ENCODE data around the gene STXBP2.

The STXBP2 gene

GRCh38 chr19:7619671-7620441 lies 17.1 kb upstream of the STXBP2 start:
- Mint-ChIP-seq H3K27ac (no peak overlapping the region), H3K4me1 (ENCODE audit: low read depth in 2 of 2) (peaks cover 0 to 2% of the 10 kb centered on the region in 2 donors), H3K27me3 (no peaks in the 10 kb centered on the region), H3K9me3 (no peaks in the 10 kb centered on the region), H3K36me3 (ENCODE audit: insufficient read depth) (peaks cover 47% of the 10 kb centered on the region), H3K4me3 (no peak overlapping the region)
- DNase-seq, result no peak
- ATAC-seq (replicated peaks), result no peak

DNA sequence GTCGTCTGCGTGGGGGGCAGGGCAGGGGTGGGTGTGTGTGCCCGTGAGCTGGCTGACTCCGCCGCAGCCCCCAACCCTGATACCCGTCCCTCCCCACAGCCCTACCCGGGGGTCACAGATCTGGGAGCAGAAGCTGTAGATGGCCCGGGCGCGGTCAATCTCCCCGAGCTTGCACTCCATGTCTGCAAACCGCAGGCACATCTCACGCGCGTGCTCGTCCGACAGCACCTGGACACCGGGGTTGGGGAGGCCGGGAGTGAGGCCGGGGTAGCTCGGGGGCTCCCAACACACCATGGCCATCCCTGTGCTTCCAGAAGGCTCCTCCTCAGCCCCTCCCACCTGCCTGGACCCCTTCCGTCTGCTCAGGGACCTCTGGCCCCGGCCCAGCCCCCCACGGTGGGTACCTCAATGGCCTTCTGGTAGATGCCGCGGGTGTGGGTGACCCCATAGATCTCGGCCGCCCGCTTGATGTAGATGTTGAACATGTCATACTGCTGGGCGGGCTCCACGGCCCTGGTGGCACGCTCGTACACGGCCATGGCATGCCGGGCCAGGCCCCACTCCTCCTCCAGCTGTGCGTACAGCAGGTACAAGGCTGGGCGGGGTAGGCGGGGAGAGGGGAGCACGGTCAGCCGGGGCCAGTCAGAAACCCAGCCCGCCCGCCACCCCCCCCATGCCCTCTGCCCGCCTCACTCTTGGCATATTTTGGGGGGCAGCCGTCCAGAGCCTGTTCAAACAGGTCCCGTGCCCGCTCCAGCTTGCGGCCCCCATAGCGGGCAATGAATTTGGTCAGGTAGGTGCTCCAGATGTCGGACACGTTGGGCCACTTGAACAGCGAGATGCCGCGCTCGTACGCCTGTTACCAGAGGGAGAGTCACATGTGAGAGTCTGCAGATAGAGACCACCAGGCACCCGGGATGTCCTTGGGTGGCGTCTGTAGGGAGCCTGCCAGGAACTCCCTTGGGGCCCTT lies 16.2 kb upstream of the STXBP2 start:
- no peaks in the 10 kb centered on the region for H3K9me3 Mint-ChIP-seq
- no peak for ATAC-seq (replicated peaks)
- DNase-seq, result no peak
- H3K27ac Mint-ChIP-seq, result no peak overlapping the region
- H3K36me3 Mint-ChIP-seq (ENCODE audit: insufficient read depth), result peaks cover 56% of the 10 kb centered on the region
- H3K4me1 Mint-ChIP-seq (ENCODE audit: low read depth in 2 of 2), result peaks cover 0 to 4% of the 10 kb centered on the region in 2 donors
- H3K27me3 Mint-ChIP-seq, result no peaks in the 10 kb centered on the region
- H3K4me3 Mint-ChIP-seq, result no peak overlapping the region

- DNase-seq (no peak), ATAC-seq (replicated peaks) (no peak)
- Mint-ChIP-seq H3K27me3 (no peaks in the 10 kb centered on the region), H3K4me1 (ENCODE audit: low read depth in 2 of 2) (peaks cover under 1 to 8% of the 10 kb centered on the region in 2 donors), H3K4me3 (no peak overlapping the region), H3K9me3 (no peaks in the 10 kb centered on the region), H3K27ac (no peak overlapping the region), H3K36me3 (ENCODE audit: insufficient read depth) (peaks cover 65% of the 10 kb centered on the region)
Observed at GRCh38 chr19:7622933-7623685, 13.8 kb upstream of the STXBP2 start.

- H3K27ac Mint-ChIP-seq, result no peak overlapping the region
- no peak for ATAC-seq (replicated peaks)
- peaks cover 9 to 13% of the 10 kb centered on the region in 2 donors for H3K4me1 Mint-ChIP-seq (ENCODE audit: low read depth in 2 of 2)
- H3K27me3 Mint-ChIP-seq, result no peaks in the 10 kb centered on the region
- H3K4me3 Mint-ChIP-seq, result no peak overlapping the region
- no peak for DNase-seq
- no peaks in the 10 kb centered on the region for H3K9me3 Mint-ChIP-seq
- peaks cover 71% of the 10 kb centered on the region for H3K36me3 Mint-ChIP-seq (ENCODE audit: insufficient read depth)
Observed at GRCh38 chr19:7623725-7624603, 12.9 kb upstream of the STXBP2 start.

DNA sequence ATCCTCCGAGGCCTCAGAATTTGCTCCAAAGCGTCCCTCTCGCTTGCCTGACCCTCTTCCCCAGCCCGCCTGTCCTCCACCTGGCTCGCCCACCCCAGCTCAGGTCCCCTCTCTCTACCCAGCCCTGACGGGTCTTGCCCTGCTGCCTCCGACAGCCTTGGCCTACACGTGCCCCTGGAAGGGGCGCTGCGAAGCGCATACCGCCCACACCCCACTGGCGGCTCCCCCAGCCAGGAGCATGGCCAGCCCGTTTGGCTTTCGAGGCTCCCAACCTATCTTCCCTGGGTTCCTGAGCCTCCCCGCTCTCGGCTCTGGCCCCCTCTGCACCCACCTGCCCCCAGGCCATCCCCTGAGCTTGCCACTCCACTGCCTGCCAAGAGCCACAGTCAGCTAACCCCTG lies 12.1 kb upstream of the STXBP2 start:
- no peaks in the 10 kb centered on the region for H3K9me3 Mint-ChIP-seq
- no peak overlapping the region for H3K4me3 Mint-ChIP-seq
- no peaks in the 10 kb centered on the region for H3K27me3 Mint-ChIP-seq
- DNase-seq (no peak), ATAC-seq (replicated peaks) (no peak)
- H3K27ac Mint-ChIP-seq, result no peak overlapping the region
- peaks cover 17 to 22% of the 10 kb centered on the region in 2 donors for H3K4me1 Mint-ChIP-seq (ENCODE audit: low read depth in 2 of 2)
- peaks cover 78% of the 10 kb centered on the region for H3K36me3 Mint-ChIP-seq (ENCODE audit: insufficient read depth)

- Mint-ChIP-seq H3K27me3 (no peaks in the 10 kb centered on the region), H3K4me1 (ENCODE audit: low read depth in 2 of 2) (peaks cover 28 to 32% of the 10 kb centered on the region in 2 donors), H3K4me3 (no peak overlapping the region), H3K27ac (no peak overlapping the region), H3K9me3 (no peaks in the 10 kb centered on the region), H3K36me3 (ENCODE audit: insufficient read depth) (peaks cover 77% of the 10 kb centered on the region)
- ATAC-seq (replicated peaks) (no peak), DNase-seq (no peak)
Observed at GRCh38 chr19:7625763-7626372, 11.0 kb upstream of the STXBP2 start.

GRCh38 chr19:7627166-7627565 lies 9.7 kb upstream of the STXBP2 start:
- Mint-ChIP-seq H3K4me3 (peak overlapping the region in 1 of 2 donors; percentile 23), H3K4me1 (ENCODE audit: low read depth in 2 of 2) (peaks cover 28 to 34% of the 10 kb centered on the region in 2 donors), H3K27ac (no peak overlapping the region), H3K9me3 (no peaks in the 10 kb centered on the region), H3K27me3 (no peaks in the 10 kb centered on the region), H3K36me3 (ENCODE audit: insufficient read depth) (peaks cover 66% of the 10 kb centered on the region)
- DNase-seq (no peak), ATAC-seq (replicated peaks) (no peak)

- H3K4me3 Mint-ChIP-seq, result peak overlapping the region; percentile 94 to 95
- H3K27ac Mint-ChIP-seq, result peak overlapping the region; percentile 99 to 100
- DNase-seq, result no peak
- H3K36me3 Mint-ChIP-seq (ENCODE audit: insufficient read depth), result peaks cover 63% of the 10 kb centered on the region
- no peaks in the 10 kb centered on the region for H3K9me3 Mint-ChIP-seq
- H3K4me1 Mint-ChIP-seq (ENCODE audit: low read depth in 2 of 2), result peaks cover 28 to 31% of the 10 kb centered on the region in 2 donors
- no peak for ATAC-seq (replicated peaks)
- no peaks in the 10 kb centered on the region for H3K27me3 Mint-ChIP-seq
Observed at GRCh38 chr19:7628589-7629311, 8.2 kb upstream of the STXBP2 start.

- H3K9me3 Mint-ChIP-seq, result no peaks in the 10 kb centered on the region
- ATAC-seq (replicated peaks) (peak; percentile 98), DNase-seq (peak; percentile 92 to 96 (median 94))
- H3K4me3 Mint-ChIP-seq, result peak within 1 kb of the TSS; percentile 94 to 95
- H3K36me3 Mint-ChIP-seq (ENCODE audit: insufficient read depth), result peaks cover 63% of the 10 kb centered on the region
- peak within 1 kb of the TSS; percentile 99 to 100 for H3K27ac Mint-ChIP-seq
- H3K27me3 Mint-ChIP-seq, result no peaks in the 10 kb centered on the region
- H3K4me1 Mint-ChIP-seq (ENCODE audit: low read depth in 2 of 2), result peaks cover 31 to 32% of the 10 kb centered on the region in 2 donors
Observed at GRCh38 chr19:7629347-7630054, 7.4 kb upstream of the STXBP2 start, which contains the start of the genes PET100 and XAB2. PET100 (plus strand) TSS chr19:7629793; CDS start chr19:7629834, 41 bp downstream. XAB2 (minus strand) TSS chr19:7629545; CDS start chr19:7629527, 18 bp downstream.

DNA sequence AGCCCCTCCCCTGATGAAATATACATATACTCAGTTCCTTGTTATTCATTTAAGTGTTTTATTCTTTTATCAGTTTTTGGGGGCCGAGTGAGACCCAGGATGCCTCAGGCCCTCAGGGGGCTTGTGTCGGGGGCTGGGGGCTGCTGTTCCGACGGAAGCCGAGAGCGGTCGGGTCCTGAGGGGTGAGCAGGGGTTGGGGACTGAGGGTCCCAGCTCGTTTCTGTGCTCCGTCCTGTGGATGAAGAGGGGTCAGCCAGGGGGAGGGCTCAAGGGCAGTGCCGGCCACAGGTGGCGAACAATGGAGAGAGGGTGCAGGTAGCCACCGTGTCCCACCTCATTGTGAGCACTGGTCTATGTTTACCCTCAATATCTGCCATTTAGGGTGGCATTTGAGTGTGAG lies 5.3 kb upstream of the STXBP2 start:
- Mint-ChIP-seq H3K4me3 (peak overlapping the region in 1 of 2 donors; percentile 46), H3K36me3 (ENCODE audit: insufficient read depth) (peaks cover 53% of the 10 kb centered on the region), H3K27me3 (no peaks in the 10 kb centered on the region), H3K9me3 (no peaks in the 10 kb centered on the region), H3K27ac (no peak overlapping the region), H3K4me1 (ENCODE audit: low read depth in 2 of 2) (peaks cover 32 to 37% of the 10 kb centered on the region in 2 donors)
- DNase-seq (no peak), ATAC-seq (replicated peaks) (no peak)

Measured in effector memory CD8-positive, alpha-beta T cell (primary cell).